Inferior parietal cortex (tissue), 1 donor: ENCODE data around the gene PSENEN.
"Not testable (repeated sequence)": the region's sequence is repeated elsewhere in the genome, so short reads cannot be mapped to it uniquely, and the experiment has no call there.

Experiments used
- DNase-seq: peaks from one replicate; pipeline ENCODE4 v3.0.0-alpha.2; 2016; ENCODE audit errors: extremely low spot score

PSENEN gene

DNA sequence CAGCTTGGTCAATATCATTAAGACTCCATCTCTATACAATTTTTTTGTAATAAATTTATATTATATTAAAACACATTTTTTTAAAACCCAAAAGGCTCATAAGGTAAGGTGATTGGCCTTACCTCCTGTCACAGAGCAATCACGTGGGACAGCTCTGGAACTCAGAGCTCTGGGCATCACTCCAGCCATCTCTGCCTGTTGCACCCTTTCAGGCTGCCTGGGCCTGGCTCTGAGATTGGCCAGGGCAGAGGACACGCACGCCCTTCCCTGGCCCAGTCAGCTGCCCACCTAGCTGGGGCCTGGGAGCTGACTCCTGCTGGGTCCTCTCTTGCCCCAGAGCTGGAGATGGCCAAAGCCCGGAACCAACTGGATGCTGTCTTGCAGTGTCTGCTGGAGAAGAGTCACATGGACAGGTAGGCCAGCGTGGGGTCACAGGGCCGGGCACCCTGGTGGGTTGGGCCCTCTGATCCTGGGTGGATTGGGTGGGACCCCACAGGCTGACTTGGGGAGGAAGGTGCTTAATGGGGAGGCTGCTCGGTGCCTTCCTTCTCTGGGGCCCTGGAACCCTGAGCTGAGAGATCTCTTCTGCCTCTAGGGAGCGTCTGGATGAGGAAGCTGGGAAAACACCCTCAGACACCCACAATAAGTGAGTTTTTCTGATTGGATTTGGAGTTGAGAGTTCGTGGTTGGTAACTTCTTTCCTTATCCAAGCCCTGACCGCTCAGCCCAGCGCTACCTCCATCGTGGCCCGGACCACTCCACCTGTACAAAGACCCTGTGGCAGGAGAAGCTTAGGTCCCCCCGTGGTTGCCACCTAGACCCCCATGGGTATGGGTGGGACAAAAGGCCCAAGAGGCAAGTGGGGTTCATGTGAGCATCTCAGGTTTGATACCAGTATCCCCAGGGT is 6.6 kb downstream of the PSENEN start:
- no peak for DNase-seq

DNA sequence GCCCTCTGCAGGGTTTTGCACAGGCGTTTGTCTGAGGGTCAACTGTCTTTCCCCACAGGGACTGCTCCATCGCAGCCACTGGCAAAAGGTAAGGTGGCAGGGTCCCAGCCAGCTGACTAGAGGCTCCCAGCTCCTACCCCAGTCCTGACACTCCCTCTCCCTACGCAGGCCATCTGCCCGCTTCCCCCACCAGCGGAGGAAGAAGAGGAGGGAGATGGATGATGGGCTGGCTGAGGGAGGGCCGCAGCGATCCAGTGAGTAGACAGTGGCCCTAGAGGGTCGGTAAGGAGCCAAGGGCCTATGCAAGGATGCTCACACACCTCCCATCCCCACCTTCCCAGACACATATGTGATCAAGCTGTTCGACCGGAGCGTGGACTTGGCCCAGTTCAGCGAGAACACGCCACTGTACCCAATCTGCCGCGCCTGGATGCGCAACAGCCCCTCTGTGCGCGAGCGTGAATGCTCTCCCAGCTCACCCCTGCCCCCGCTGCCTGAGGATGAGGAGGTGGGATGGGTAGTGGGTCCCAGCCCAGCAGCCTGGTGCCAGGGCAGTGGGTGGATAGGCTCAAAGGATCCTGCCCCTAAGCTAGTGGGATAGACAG is 7.4 kb downstream of the PSENEN start:
- DNase-seq: no peak

DNA sequence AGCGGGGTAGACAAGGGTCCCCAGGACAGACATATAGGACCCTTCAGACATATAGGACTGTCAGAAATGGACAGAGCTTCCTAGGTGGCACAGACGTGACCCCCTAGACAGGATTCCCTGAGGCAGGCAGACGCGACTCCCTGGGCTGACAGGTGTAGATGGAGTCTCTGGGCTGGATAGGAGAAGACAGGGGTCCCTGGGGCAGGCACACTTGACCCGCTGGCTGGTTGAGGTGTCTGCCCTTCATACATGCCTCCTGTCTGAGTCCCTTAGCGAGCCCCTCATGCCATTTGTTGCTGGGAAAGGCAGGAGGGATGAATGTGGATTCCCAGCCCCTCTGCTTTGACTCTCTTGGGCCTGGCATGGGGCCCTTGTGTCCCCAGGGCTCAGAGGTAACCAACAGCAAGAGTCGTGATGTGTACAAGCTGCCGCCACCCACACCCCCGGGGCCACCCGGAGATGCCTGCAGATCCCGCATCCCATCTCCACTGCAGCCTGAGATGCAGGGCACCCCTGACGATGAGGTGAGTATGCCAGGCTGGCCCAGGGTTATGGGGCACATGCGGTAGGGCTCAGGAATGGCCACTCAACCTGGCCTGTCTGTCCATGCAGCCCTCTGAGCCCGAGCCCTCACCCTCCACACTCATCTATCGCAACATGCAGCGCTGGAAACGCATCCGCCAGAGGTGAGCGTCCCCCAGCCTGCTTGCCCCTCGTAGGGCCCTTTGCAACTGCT is 8.4 kb downstream of the PSENEN start:
- no peak for DNase-seq

DNA sequence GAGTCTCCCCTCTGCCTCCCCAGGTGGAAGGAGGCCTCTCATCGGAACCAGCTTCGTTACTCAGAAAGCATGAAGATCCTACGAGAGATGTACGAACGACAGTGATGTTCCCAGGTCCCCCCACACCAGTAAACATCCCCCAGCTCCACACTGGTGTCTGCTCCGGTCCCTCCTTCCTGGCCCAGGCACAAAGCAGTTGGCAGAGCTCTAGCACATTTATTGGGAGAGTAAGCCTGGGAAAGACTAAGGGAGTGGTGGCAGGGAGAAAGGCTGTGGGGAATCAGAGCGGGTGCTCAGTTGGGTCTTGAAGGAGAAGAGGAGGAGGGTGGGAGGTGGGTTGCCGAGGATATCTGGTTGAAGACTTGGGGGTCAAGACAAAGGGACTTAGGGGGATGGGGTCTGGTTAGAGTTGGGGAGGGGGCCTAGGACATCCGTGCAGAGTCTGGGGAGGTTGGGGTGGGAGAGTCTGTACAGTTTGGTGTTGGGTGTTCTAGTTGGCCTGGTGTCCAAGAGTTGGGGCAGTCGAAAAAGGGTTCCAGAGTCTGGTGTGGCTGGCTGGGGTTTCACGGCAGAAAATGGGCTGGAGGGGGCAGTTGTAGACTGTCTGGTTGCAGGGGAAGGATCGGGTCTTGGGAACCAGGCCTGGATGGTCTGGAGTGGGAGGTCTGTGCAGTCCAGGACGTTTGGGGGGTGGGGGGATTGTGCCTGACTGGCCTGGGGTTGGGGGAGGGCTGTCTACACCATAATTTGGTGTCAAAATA is 9.1 kb downstream of the PSENEN start:
- no peak for DNase-seq

DNA sequence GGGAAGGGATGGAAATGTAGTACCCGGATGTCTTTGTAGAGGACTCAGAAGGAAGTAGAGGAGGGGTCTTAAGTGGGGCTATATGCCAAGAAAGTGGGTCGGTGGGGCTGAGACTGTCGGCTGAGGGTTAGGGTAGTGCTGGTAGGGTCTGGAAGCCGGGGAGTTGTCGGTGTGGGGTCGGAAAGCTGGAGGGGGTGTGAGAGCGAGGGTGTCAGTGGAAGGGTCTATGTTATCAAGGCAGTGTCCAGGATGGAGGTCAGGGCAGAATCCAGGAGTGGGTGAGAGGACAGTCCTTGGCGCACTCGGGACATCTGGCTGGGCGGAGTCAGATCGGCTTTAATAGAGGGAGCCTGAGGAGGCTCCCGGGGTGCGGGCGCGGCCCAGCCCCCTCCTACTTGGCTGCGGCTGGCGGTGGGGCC is 9.7 kb downstream of the PSENEN start:
- no peak for DNase-seq

DNA sequence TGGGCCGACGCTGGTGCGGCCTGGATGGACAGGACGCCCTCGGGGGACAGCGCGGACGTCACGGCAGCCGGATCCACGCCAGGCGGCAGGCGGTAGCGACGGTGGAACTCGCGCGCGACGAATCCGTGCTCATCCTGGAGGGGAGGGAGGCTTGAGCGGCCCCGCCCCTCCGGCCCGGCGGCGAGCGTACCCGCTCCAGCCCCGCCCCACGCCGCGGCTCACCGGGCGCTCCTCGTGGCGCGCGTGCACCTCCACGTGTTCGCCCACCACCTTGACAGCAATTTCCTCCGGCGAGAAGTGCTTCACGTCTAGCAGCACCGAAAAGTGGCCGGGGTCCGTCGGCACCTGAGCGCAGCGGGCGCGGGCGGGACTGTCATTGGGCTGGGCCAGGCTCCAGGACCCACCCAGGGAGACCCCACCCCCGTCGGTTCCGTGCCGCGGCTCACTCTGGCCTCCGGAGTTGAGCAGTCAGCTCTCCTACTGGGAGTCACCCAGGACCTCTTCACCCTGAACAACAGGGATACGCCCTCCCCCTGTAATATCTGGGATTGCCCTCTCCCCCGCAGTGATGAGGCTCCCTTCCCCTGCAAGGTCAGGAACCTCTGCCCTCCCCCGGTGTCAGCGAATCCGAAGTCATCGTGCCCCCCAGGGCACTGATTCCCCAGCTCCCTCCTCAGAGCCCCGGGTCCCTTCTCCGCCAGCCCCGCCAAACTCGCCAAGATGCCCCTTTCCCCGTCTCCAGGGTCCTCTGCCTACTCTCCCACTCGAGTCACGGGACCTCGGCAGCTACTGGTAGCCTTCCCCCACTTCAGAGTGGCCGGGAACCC is 10.3 kb downstream of the PSENEN start:
- DNase-seq: no peak

DNA sequence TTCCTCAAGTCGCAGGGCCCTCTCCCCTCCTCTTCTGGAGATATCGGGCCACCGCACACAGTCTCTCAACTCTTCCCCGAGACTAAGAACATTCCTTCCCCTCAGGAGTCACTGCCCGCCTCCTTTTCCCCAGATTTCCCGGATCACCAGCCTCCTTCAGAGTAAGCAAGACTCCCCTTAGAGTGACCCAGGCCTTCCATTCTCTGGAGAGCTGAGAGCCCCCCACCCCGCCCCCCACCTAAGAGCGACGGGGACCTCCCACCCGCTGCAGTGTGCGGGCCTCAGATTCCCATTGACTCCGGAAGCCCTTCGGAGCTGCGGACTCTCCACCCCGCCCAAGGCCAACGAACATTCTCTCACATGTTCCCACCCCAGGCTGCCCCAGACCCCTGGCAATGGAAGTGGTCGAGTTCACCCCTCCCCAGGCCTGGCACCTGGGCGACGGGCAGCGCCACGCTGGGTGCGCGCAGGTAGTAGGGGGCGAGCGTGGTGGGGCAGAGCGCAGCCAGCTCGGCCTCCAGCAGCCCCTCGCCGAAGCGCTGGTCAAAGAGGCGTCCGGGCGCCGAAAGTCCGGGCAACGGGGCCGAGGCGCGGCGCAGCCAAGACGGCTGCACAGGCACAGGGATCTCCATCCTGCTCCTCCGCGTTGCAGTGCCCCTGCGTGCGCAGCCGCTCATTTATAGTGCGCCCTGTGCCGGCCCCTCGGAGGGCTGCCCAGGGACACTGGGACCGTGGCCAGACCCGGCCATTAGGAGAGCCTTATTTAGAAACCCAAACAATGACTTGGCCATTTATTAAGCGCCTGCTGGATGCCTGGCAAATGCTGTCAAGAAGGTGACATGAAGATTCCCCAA is 11.2 kb downstream of the PSENEN start, which contains the start of gene HSPB6:
TSS of gene HSPB6 (minus strand) at position 653 of the 854 bp plus-strand sequence. CDS start at position 632, 21 bp downstream.
- no peak for DNase-seq

DNA sequence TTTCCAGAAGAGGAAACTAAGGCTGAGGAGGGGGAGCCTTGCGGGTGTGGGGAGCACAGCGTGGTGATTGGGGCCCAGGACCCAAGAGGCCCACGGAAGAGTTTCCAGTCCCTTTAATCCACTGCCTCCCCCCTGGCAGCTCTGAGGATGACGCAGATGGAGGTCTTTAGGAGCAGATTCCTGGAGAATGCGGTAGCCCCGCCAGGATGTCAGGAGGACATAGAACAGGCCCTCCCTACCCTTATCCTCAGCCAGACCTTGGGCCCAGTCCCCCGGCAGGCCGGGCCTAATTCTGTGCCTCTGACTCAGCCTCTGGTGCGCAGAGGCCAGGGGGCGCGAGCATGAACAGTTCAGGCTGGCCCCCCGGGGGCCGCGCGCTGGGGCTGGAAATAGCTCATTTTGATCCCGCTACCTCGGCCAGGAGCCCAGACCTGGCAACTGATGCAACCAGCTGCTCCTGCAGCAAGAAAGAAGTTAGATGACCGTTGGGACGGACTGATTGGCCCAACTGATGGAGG is 11.8 kb downstream of the PSENEN start:
- no peak for DNase-seq

DNA sequence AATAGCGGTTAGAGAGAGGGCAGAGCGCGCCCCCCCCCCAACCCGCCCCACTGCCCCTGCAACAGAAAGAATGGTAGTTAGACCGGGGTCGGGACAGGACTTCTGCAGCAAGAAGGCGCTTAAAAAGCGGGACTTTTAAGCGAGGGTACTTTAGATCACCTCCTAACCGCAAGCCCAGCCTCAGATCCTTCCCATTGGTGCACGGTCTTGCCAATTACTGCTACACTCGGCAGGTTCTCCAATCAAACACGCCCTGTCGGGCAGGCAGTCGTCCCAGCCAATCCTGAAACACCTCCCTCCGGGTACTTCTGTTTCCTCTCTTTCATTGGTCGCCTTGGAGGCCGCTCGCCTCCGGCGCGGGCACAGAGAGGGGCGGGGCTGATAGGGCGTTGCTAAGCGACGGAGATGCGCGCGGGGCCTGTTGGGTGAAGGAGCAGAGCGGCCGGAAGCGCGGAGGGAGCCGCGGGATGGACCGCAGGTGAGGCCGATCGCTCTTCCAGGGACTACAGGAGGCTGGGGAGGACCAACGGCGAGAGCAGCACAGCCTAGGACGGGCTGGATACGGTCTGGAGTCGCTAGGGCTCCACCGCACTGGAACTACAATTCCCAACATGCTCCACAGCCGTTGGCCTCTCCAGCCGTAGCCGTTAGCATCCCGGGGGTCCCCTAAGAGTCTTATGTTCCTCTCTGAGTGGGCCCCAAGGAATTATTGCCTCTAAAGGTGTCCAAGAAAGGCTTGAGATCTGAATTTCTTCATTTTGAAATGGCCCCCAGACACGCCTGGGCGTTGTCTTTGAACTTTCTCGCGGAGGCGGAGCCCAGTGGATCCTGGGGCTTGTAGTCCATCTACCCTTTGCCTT is 12.5 kb downstream of the PSENEN start, which contains the start of gene PROSER3:
TSS of gene PROSER3 (plus strand) at position 428 of the 860 bp plus-strand sequence. CDS start at position 468, 40 bp downstream.
- DNase-seq: peak; percentile 100

DNA sequence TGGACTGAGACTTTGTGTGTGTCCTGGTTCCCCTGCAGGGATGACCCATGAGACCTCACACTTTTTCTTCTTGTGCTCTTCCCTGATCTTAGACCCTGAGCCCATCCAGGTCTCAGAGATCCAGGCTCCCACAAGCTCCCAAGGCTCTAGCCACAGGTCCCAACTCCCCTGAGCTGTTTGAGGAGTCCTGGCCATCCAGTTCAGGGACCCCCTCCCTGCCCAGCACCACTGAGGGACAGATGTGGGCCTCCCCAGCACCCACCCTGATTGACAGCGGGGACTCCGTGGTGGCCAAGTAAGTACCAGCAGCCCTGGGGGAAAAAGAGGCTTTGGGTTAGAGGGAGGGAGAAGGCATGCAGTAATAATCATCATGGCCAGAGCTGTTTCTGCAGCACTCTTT is 14.2 kb downstream of the PSENEN start:
- DNase-seq: no peak

DNA sequence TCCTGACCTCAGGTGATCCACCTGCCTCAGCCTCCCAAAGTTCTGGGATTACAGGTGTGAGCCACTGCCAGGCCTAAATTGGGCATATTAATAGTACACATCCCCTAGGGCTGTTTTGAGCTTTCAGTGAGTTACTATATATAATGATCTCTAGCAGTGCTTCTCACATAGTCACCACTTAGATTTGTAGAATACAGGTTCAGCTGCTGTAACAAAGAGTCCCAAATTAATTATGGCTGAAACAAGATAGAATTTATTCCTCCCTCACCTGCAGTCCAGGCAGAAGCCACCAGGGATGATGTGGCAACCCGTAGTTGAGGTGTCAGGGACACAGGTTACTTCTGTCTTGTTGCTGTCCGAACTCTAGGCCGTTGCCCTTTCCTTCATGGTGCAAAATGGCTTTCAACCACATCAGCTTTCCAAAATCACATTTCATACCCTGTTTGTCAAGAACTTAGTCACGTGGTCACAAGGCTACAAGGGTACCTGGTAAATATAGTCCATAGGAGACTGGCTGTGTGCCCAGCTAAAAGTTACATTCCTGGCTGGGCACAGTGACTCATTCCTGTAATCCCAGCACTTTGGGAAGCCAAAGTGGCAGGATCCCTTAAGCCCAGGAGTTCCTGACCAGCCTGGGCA is 15.4 kb downstream of the PSENEN start:
- no peak for DNase-seq

DNA sequence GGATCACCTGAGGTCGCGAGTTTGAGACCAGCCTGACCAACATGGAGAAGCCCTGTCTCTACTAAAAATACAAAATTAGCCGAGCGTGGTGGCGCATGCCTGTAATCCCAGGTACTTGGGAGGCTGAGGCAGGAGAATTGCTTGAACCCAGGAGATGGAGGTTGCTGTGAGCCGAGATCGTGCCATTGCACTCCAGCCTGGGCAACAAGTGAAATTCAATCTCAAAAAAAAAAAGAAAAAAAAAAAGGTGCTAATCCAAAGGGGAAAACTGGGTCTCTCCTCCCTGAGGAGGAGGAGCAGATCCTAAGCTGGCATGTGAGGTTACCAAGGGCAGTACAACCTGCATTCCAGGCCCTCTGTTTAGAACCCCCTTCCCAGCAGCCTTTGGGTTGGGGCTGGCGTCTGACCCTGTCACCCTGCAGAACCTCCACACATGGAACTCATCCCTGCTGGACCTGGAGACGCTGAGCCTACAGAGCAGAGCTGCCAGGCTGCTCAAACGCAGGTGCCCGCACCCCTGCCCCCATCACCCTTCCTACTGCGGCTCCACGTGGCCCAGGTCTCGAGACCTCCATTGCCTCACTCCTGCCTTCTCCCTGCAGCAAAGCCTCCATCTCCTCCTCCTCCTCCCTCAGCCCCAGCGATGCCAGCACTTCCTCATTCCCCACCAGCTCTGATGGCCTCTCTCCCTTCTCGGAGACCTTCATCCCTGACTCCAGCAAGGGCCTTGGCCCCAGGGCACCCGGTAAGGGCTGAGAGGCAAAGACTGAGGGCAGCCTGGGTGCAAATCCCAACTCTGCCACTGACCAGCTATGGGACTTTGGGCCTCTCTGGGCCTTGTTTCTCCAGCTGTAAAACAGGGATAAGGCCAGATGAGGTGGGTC is 19.2 kb downstream of the PSENEN start:
- no peak for DNase-seq

DNA sequence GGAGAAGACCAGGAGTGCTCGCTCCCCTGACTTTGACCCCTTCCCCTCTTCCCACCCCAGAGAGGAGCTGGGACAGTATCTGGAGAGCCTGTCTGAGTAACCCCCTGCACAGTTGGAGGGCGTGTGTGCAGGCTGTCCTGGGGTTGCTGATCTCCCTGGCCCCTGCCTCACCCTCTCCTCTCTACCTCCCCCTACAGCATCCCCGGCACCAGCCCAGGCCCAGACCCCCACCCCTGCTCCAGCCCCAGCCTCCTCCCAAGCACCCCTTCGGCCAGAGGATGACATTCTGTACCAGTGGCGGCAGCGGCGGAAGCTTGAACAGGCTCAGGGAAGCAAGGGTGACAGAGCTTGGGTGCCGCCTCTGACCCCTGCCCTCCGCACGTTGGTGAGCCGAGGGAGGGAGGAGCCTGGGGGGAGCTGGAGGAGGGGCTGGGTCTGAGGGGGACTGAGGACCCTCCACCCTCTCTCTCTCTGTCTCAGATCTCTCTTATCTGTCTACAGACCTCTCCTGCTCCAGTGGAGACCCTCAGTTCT is 21.2 kb downstream of the PSENEN start:
- DNase-seq: no peak

DNA sequence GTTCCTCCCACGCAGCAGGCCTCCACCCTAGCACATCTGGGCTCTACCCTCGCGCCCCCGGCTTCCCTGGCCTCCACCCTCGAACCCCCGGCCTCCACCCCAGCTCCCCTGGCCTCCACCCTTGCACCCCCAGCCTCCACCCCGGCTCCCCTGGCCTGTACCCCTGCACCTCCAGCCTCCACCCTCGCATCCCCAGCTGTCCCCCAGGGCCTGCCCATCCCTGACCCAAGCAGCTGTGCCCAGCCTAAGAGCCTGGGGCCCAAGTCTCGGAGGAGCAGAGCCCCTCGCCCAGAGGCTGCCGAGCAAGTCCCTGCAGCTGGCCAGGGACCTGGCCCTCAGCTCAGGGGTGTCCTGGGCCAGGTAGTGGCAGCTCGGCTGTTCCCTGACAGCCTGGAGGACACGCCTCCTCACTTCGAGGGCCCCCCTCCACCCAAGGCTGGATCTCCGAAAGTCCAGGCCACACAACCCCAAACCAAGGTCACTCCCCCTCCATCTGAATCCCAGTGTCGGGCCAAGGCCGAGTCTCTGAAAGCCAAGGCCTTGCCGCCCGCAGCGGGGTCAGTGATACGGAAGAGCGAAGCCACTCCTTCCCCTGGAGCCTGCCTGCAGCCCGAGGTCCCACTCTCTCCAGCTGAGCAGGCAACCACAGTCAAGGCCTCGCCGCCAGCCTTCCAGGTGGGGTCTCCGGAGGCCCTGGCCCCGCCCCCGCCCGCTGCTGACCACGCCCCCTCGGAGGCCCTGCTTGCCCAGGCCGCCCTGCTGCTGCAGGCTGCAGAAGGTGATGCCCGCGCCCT is 22.0 kb downstream of the PSENEN start:
- DNase-seq: no peak

DNA sequence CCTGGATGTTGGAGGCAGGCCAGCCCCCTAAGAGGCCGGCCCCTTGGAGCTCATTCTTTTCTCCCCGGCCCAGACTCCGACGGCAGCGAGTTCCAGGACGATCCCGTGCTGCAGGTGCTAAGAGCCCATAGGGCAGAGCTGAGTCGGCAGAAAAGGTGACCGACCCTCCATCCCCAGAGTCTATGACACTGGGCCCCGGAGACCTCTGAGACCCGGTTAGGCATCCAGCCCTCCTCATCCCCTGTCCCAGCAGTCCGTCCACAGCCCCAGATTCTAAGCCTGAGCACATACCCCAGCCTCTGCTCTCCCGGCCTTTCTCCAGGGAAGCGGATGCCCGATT is 22.6 kb downstream of the PSENEN start:
- DNase-seq: no peak

DNA sequence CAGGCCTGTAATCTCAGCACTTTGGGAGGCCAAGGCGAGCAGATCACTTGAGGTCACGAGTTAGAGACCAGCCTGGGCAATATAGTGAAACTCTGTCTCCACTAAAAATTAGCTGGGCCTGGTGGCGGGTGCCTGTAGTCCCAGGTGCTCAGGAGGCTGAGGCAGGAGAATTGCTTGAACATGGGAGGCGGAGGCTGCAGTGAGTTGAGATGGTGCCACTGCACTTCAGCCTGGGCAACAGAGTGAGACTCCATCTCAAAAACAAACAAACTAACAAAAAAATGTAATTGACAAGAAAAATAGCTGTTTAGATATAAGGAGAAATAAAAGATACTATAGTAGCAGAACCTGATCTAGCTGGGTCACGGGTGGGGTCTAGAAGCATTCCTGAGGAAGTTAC is 26.9 kb downstream of the PSENEN start:
- not testable (repeated sequence) for DNase-seq
